ENCODE data around the gene ZNF414. TPM values are rescaled to one million over a fixed set of nuclear protein-coding genes. Genes with fewer than 3 reads are reported as not detected.
A peak's percentile ranks its signal among the peaks of the same experiment; 100 is the strongest.

ZNF414 gene
- polyA plus RNA-seq, 12 donors: 10.5 to 25.4 (median 12.6) TPM; not detected in 1

GRCh38 chr19:8494158-8494557 is 19.8 kb downstream of the ZNF414 start:
- DNase-seq: no peak

- no peak for DNase-seq
Measured at GRCh38 chr19:8491574-8491973, 22.4 kb downstream of the ZNF414 start.

DNA sequence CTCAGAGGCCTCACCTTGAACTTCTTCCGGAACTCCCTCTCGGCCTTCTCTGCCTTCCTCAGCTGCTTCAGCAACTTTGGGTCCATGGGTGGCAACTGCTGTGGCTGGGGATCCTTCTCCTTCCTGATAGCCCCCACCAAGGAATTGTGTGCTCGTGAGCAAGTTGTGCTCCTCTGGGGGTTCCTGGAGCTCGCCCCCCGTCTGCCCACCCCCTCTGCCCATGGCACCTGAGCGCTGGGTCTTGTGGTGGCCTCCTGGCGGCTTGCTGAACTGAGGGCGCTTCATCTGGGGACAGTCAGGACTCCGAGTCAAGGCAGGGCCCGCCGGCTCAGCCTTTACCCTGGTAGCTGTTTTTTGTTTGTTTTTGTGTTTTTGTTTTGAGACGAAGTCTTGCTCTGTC is 23.1 kb downstream of the ZNF414 start:
- no peak for DNase-seq

DNA sequence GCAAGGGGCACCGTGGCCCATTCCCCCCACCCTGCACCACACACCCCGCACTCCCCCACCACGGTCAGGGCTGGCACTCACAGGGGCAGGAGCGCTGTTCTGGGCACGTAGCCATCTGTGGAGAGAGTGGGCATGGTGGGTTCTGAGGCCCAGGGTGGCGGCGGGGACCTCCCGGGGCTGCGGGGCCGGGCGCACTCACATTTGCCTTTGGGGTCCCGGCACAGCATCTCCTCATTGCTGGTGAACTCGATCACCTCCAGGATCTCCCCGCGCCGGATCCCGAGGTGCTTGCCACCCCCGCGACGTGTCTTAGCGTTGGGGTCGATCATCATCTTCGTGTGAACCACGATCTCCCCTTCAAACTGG is 23.6 kb downstream of the ZNF414 start:
- DNase-seq: no peak

DNA sequence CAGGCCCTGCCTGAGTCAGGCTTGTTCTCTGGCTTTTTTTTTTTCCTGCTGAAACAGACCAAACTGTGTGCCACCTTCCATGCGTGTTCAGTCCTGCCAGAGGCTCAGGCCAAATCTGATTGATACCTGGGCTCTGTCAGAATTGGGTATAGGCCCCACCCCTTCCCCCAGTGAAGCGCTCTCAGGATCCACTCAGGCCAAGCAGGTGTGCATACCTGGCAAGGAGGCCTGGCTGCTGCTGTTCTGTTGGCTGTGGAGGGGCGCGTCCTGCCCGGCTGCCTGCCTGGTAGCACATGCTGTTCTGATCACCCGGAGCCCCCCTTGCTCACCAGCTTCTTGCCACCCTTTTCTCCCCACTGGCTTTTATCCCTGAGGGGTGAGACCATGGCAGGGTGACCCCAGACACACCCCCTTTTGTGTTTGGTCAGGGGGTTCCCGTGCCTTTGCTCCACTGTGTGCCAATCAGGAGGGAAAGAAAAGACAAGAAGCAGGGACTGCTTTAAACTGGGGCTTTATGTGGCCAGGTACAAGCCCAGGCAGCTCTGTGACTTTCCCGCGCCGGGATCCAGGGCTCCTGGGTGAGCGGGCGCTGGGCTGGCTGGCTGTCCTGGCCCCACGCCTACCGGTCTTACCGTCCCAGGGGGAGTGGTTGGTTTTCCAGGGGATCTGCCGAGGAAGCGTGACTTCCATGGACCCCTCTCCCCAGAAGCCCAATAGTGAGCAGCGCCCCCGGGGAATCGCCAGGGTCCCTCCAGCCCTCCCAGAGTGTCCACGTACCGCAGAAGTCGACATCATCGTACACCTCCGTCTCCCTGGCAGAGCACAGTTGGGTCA is 24.2 kb downstream of the ZNF414 start:
- DNase-seq: no peak

GRCh38 chr19:8488365-8488764 is 25.6 kb downstream of the ZNF414 start:
- no peak for DNase-seq

GRCh38 chr19:8487137-8487851 is 26.7 kb downstream of the ZNF414 start:
- DNase-seq: no peak

- DNase-seq: no peak
Measured at GRCh38 chr19:8486661-8487136, 27.3 kb downstream of the ZNF414 start.

DNA sequence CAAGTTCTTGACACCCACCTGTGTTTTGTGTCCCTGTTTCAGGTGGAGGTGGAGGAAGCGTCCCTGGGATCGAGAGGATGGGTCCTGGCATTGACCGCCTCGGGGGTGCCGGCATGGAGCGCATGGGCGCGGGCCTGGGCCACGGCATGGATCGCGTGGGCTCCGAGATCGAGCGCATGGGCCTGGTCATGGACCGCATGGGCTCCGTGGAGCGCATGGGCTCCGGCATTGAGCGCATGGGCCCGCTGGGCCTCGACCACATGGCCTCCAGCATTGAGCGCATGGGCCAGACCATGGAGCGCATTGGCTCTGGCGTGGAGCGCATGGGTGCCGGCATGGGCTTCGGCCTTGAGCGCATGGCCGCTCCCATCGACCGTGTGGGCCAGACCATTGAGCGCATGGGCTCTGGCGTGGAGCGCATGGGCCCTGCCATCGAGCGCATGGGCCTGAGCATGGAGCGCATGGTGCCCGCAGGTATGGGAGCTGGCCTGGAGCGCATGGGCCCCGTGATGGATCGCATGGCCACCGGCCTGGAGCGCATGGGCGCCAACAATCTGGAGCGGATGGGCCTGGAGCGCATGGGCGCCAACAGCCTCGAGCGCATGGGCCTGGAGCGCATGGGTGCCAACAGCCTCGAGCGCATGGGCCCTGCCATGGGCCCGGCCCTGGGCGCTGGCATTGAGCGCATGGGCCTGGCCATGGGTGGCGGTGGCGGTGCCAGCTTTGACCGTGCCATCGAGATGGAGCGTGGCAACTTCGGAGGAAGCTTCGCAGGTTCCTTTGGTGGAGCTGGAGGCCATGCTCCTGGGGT is 28.2 kb downstream of the ZNF414 start:
- DNase-seq: no peak

- no peak for DNase-seq
Measured at GRCh38 chr19:8484331-8484894, 29.6 kb downstream of the ZNF414 start.

- no peak for DNase-seq
Measured at GRCh38 chr19:8483165-8483564, 30.8 kb downstream of the ZNF414 start.

DNA sequence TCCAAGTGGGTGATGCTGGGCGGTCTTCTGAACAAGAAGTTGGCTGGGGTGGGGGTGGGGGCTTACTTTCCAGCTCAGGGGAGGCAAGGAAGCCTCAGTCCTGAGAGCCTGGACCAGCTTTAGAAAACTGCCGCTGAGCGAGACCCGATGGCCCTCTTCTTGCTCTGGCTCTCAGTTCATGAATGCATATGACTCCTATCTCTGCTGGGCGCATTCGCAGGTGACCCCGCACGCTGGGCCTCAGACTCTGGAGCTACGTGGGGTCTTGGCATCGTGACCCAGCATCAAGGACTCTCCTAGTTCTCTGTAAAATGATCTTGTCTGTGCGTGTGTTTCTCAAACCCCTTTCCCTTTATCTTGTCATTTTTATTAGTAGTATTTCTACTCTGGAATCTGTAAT is 31.3 kb downstream of the ZNF414 start:
- DNase-seq: no peak

DNA sequence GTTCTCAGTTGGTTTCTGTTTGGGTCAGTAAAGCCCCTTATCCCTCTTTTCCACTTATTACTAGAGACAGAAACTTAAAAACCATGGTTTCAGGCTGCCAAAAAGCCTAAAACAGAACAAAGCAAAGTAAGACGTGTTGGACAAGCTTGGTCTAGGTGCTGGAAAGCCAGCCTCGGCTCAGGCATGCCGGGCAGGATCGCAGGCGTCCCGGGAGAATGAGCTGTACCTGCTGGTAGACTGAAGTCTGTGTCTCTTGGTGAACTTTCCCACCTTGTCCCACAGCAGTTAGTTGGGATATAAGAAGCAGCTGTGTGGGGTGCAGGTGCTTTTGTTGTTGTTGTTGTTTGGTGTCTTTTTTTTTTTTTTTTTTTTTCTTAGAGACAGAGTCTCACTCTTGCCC is 32.4 kb downstream of the ZNF414 start:
- no peak for DNase-seq

DNA sequence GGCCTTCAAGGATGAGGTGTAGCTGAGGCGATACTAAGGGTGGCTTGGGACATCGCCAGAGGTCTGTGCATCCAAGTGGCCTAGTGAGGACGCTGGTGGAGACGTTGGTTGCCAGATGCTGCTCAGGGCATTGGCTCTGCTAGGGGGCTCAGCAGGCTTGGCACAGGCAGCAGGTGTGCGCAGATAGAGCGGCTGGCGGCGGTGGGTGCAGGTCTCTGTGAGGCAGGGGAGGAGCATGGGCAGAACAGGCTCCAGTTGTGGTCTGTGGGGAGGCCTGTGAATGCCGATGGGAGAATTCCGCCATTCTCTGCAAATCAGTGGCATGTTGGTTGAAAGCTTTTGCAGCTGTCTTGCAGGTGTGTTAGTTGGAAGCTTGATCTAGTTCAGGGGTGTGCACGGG is 32.8 kb downstream of the ZNF414 start:
- no peak for DNase-seq

DNA sequence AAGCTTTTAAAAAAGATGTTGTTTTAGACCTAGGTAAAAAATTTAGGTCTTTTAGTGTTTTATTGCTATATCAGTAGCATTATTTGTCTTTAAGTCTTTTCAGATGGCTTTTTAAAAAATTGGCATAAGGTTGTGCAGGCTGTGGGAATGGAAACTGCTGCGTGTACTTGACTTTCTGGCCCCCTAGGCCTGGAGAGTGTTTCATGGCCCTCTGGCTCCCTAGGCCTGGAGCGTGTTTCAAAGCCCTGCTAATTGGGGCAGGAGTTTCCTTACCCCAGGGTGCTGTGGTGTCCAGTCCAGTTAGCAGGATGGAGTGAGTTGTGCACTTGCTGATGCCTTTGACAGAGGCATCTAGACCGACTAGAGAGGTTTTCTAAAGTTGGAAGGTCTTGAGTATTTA is 35.4 kb downstream of the ZNF414 start:
- DNase-seq: peak; percentile 38

DNA sequence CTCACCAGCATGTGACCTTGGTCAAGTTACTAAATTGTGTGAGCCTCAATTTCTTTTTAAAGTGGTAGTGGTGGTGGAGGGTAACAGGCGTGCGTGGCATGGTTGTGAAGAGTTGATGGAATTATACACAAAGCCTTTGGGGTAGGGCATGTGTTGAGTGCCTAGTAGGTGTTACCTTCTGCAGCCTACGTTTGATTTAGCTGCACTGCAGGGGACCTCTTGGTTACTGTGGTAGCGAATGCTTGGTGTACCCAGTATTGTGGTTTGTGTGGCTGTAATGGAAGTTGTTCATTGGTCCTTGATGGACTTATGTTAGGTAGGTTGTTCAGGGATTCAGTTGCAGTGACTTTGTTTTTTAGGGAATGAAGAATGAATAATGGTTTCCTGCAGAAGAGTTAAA is 36.1 kb downstream of the ZNF414 start:
- no peak for DNase-seq

GRCh38 chr19:8476524-8476923 is 37.4 kb downstream of the ZNF414 start:
- DNase-seq: no peak

DNA sequence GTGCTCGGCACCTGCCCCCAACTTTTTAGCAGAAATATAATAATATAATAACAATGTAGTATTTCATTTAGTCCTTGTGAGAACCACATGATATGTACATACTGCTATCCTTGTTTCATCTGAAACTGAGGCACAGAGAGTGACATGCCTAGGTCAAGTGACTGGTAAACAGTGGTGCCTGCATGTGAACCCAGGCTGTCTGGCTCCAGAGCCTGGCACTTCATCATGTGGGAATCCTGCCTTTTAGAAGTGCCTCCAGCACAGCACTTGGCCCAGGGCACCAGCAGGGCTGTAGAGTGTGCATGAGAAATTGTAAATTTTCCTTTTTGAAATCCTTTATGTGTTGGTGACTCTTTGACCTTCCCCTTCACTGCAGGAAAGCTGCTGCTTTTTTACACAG is 39.0 kb downstream of the ZNF414 start:
- DNase-seq: no peak

DNA sequence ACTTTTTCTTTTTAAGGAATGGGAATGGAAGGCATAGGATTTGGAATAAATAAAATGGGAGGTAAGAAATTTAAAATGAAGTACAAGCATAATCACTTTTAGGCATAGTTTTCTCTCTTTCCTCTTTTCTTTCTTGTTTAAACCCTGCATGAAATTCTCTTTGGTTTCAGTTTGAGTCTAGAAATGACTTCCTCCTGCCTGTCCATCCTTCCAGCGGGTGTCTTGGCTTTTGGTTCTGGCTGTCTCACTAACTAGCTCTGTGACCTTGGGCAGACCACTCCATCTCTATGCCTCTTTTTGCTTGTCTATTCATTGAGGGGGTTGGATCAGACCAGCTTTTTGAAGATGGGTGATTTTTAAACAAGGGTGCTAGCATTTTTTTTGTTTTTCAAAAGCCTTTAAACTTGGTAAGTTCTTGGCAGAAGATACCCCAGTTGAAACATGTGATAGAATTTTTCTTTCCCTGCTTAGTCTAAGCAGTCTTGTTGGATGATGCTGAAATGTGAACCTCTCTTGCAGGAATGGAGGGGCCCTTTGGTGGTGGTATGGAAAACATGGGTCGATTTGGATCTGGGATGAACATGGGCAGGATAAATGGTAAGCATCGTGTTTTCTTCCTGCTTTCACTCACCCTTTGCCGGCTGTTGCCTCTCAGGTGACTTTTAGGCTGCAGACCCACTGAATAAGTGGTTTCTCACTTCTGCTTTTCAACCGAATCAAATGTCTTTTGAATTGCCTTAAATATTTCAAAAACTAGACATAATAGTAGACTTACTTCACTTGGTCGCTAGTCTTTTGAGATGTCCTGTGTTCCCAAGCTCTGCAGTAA is 40.1 kb downstream of the ZNF414 start:
- DNase-seq: no peak

GRCh38 chr19:8469613-8470368 is 44.2 kb downstream of the ZNF414 start:
- no peak for DNase-seq
